HCEC 1CT (cell line): Measurements from ENCODE around the gene MAP3K7.

Source experiments
- DNase-seq: peaks from one replicate; pipeline ENCODE4 v3.0.0-alpha.2; 2017

MAP3K7 gene

GRCh38 chr6:90523779-90524310 lies 63.0 kb downstream of the MAP3K7 start:
- DNase-seq, result no peak

GRCh38 chr6:90521955-90522354 lies 64.9 kb downstream of the MAP3K7 start:
- no peak for DNase-seq

DNA sequence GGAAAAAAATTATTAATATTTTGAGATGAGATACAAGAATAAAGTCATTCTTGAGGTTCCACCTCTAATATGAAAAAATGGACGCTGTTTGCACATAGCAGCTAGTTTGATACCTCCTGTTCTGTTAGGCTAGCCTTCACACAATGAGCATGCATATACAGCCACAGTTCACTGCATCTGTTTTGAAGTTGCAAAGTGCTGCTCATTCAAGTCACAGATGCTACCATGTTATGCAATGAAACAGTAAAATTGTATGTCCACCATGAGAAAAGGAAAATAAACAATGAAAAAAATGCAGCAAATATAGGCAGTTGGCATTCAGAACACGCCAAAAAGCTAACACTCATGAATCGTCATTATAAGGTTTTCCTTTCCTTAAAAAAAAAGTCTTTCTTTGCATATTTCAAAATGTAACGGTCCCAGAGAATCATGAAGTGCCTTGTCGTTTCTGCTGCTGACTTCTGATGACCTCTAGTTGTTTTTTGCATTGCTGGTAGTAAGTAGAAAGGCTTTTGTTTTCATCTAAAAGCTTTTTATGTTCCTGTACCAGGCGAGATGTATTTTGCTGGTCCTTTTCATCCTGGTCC lies 70.7 kb downstream of the MAP3K7 start:
- no peak for DNase-seq

- DNase-seq, result no peak
These were observed 72.4 kb downstream of the MAP3K7 start for GRCh38 chr6:90514496-90514895.

GRCh38 chr6:90508753-90509152 lies 78.1 kb downstream of the MAP3K7 start:
- DNase-seq, result no peak

DNA sequence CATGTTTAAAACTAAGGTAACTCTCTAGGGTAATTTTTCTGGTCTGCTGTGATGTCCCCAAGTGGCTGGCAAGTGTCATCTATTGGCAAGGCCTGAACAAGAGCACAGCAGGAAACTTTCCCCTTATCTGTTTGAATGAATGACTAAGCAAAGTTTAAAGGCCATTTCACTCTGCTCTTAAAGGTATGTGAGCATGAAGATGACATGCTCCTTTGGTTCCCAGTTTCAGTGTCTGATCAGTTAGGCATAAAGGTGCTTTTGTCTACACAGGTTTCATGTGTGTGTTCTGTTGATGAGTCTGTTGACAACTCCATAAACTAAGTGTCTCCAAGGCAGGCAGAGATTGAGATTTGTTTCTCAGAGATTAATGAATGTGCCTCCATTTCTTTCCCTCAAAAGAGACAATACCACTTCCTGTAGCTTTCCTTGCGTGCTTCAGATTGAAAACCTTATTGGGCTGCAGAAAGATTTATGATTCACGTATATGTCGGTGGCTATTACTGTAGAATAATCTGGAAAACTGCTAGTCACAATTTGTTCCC lies 83.9 kb downstream of the MAP3K7 start:
- no peak for DNase-seq

- DNase-seq, result no peak
These were observed 84.5 kb downstream of the MAP3K7 start for GRCh38 chr6:90502381-90502780.

- DNase-seq, result peak; percentile 34
These were observed 86.4 kb downstream of the MAP3K7 start for GRCh38 chr6:90500458-90500857.

GRCh38 chr6:90497411-90497810 lies 89.5 kb downstream of the MAP3K7 start:
- DNase-seq, result no peak

GRCh38 chr6:90496258-90497016 lies 90.4 kb downstream of the MAP3K7 start:
- no peak for DNase-seq

- no peak for DNase-seq
These were observed 91.6 kb downstream of the MAP3K7 start for GRCh38 chr6:90495216-90495817.

GRCh38 chr6:90494067-90494780 lies 92.6 kb downstream of the MAP3K7 start:
- no peak for DNase-seq

DNA sequence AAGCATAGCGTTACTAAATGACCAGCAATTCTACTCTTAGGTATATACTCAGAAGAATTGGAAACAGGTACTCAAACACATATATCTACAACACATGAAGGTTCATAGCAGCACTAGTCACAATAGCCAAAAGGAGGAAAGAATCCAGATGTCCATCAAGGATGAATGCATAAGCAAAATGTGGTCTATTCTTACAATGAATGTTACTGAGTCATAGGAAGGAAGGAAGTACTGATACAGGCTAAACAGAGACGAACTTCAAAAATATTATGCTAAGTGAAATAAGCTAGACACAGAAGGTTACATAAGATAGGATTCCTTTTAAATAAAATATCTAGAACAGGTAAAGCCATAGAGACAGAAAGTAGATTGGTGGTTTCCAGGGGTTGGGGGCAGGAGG lies 93.5 kb downstream of the MAP3K7 start:
- peak; percentile 23 for DNase-seq

DNA sequence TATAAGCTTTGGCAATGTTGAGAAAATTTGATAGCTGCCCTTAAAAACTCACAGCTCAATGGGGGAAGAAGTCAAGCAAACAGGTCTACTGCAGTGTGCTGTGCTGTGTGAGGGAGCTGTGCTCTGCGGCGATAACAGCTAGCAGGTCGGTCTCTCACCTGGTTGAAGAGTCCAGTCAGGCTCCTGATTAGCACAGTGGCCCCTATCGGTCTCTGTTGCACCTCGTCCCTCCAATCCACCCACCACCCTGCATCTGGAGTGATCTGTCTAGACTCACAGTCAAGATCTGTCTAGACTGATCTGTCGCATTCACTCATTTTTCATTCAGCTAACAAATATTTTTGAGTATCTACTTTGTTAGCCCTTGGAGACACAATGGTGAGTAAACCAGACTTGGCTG lies 94.1 kb downstream of the MAP3K7 start:
- DNase-seq, result no peak

GRCh38 chr6:90492369-90492768 lies 94.5 kb downstream of the MAP3K7 start:
- no peak for DNase-seq

GRCh38 chr6:90490030-90490716 lies 96.7 kb downstream of the MAP3K7 start:
- DNase-seq, result no peak

GRCh38 chr6:90488816-90489215 lies 98.1 kb downstream of the MAP3K7 start:
- no peak for DNase-seq

DNA sequence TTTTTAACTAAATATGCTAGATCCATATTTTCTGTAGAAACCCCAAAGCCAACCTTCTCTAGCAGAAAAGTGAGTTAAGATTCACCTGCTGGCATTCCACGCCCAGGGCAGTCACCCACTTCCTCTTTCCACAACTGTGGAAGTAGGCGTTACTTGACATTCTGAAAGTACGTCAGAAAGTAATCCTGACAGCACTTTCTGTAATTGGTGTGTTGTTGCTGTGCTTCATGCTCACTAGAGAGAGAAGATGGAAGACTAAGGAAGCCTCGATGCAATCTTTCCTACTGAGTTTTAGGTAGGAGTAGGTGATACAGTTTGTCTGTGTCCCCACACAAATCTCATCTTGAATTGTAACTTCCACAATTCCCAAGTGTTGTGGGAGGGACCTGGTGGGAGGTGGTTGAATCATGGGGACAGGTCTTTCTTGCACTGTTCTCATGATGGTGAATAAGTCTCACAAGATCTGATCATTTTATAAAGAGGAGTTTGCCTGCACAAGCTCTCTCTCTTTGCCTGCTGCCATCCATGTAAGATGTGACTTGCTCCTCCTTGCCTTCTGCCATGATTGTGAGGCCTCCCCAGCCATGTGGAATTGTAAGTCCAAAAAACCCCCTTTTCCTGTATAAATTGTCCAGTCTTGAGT lies 101.1 kb downstream of the MAP3K7 start:
- DNase-seq, result no peak

DNA sequence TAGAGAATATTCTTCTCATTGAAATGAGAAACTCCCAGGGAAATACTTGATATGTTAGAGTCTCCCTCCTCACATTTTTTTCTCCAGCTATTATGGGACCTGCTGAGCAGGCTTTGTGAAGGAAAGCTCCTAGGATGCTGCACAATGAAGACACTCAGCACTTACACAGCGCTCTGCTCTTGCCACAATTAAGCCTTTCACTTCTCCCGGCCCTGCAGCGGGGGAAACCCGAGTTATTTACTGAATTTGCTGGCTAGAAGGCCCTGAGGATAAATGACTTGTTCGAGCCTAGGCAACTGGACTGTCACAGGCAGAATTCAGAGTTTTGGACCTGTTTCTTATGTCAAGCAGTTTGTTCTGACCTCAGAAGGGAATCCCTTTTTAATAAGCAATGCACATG lies 102.0 kb downstream of the MAP3K7 start:
- DNase-seq, result no peak

DNA sequence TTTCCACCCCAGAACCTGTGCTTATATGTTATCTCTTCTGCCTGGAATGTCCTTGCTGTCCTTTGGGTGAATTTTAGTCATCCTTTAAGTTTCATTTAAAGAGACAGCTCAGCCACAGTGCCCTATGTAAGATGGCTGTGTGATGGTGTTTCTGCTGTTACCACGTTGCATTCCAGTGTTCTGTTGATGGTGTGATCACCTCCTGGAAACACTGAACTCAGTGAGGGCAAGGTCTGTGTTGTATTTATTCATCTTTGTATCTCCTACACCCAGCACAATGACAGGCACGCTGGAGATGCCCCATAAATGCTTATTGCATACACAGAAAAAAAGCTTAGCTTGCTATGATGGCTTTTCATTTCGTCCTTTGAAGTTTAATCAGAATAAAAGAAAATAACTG lies 102.5 kb downstream of the MAP3K7 start:
- DNase-seq, result no peak

DNA sequence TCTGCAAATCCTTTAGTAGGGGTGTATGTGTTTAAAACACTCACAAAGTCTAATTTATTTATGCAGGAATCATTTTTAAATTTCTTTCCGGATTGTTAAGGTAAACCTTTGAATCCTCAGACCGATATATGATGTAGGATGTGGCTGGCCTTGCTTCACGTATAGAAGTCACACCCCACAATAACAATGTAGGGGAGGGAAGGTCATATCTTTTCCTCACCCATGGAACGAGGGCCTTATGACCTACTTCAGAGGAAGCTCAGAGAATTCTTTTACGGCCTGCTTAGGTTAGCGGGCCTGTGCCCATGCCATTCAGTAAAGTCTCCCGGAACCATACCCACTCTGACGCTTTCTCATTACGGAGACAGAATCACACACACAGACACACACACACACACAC lies 102.9 kb downstream of the MAP3K7 start:
- DNase-seq, result no peak
